ENCODE data around the gene NEO1.

NEO1 gene

GRCh38 chr15:73030122-73030679 lies 22.1 kb upstream of the NEO1 start:
- Histone ChIP-seq H3K27me3 (no peaks in the 10 kb centered on the region), H3K9me3 (no peaks in the 10 kb centered on the region), H3K27ac (no peak overlapping the region), H3K4me1 (no peaks in the 10 kb centered on the region), H3K4me3 (no peak overlapping the region), H3K36me3 (no peaks in the 10 kb centered on the region)
- no peak for TF ChIP-seq CTCF (IDR thresholded peaks at IDR 0.05)
- no peak for DNase-seq
- intact Hi-C loops (cut with DNase I; ENCODE audit: low total_unique reads): no loop called here

DNA sequence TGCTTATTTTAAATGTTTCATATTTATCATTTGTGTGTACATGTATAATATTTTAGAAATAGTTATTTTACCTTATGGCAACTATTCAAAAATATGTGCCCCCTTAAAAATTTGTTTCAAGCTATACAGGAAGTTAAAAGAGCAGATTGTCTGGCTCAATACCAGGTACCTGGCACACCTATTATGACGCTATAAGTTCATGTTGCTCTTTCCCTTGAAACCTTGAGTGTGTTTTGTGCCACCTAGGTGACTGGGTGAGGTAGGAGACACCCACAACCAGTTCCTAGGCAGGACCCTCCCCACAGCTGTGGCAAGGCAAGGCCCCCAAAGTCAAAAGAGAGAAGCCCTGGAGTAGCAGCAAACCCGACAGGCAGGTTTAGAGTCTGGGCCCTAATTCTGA lies 20.6 kb upstream of the NEO1 start:
- DNase-seq: no peak
- no peaks in the 10 kb centered on the region for H3K4me1 ChIP-seq
- no peaks in the 10 kb centered on the region for H3K36me3 ChIP-seq
- no peak for TF ChIP-seq CTCF (IDR thresholded peaks at IDR 0.05)
- intact Hi-C loops (cut with DNase I; ENCODE audit: low total_unique reads): no loop called here
- no peak overlapping the region for H3K4me3 ChIP-seq
- no peaks in the 10 kb centered on the region for H3K27me3 ChIP-seq
- H3K27ac ChIP-seq: no peak overlapping the region
- H3K9me3 ChIP-seq: no peaks in the 10 kb centered on the region

- no peak for TF ChIP-seq CTCF (IDR thresholded peaks at IDR 0.05)
- no peaks in the 10 kb centered on the region for H3K9me3 ChIP-seq
- no peak overlapping the region for H3K27ac ChIP-seq
- intact Hi-C loops (cut with DNase I; ENCODE audit: low total_unique reads): no loop called here
- H3K27me3 ChIP-seq: no peaks in the 10 kb centered on the region
- H3K36me3 ChIP-seq: no peaks in the 10 kb centered on the region
- H3K4me1 ChIP-seq: no peaks in the 10 kb centered on the region
- H3K4me3 ChIP-seq: no peak overlapping the region
- DNase-seq: no peak
Measured at GRCh38 chr15:73033611-73034010, 18.7 kb upstream of the NEO1 start.

DNA sequence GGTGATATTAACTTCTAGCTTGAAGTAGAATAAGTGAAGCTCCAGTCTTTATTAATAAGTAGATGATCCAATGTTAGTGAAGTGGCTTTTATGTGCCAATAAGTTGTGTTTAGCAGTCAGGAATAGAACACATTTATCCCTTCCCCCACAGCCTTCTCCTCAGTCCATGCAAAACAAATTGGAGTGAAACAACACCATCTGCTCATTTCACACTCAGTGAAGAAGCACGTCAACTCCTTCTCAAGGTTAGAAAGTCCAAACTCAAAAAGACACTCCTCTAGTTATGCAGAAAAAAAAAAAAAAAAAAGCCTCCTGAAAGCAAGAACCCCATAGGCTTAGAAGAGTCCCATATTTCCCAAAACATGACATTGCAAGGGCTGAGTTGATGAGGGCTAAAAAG lies 18.0 kb upstream of the NEO1 start:
- Histone ChIP-seq H3K9me3 (no peaks in the 10 kb centered on the region), H3K27me3 (no peaks in the 10 kb centered on the region), H3K36me3 (no peaks in the 10 kb centered on the region), H3K4me1 (no peaks in the 10 kb centered on the region), H3K27ac (no peak overlapping the region), H3K4me3 (no peak overlapping the region)
- no peak for DNase-seq
- intact Hi-C loops (cut with DNase I; ENCODE audit: low total_unique reads): no loop called here
- TF ChIP-seq CTCF (IDR thresholded peaks at IDR 0.05): no peak

DNA sequence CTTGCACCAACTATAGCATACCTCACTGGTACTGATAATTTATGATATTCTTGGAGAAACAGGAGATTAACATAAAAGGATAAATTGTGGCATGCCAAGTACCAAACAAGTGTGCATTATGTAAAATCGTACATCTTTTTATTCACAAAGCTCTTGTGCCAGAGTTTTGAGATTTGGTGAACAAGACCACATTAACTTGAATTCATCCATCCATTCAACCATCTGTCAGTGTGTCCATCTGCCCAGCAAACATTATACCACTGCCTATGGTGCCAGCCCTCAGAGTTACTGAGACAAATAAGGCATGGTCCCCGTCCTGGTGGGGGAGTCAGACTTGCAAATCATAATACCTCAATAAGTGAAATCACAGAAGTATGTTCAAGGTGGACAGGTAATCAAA lies 17.0 kb upstream of the NEO1 start:
- Histone ChIP-seq H3K4me3 (no peak overlapping the region), H3K27ac (no peak overlapping the region), H3K9me3 (no peaks in the 10 kb centered on the region), H3K36me3 (no peaks in the 10 kb centered on the region), H3K27me3 (no peaks in the 10 kb centered on the region), H3K4me1 (no peaks in the 10 kb centered on the region)
- no peak for DNase-seq
- intact Hi-C loops (cut with DNase I; ENCODE audit: low total_unique reads): no loop called here
- no peak for TF ChIP-seq CTCF (IDR thresholded peaks at IDR 0.05)

DNA sequence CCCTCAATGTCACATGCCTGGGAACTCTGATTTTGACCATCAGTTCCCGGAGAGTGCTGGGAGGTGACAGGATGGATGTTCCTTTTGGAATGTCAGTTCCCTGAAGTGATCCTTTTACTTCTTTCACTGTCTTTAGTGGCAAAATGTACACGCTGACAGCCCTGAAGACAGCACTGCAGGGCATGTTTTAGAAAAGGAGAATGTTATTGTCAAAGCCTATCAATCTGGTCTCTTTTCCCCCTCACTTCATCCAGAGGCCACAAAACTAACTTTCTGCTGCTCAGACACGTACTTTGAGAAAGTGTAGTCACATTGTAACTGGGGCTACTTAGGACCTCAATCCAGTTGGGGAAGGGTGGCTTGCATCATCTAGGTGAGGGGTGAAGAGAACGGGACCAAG lies 14.0 kb upstream of the NEO1 start:
- H3K27me3 ChIP-seq: no peaks in the 10 kb centered on the region
- TF ChIP-seq CTCF (IDR thresholded peaks at IDR 0.05): no peak
- H3K9me3 ChIP-seq: no peaks in the 10 kb centered on the region
- no peak overlapping the region for H3K4me3 ChIP-seq
- no peak for DNase-seq
- intact Hi-C loops (cut with DNase I; ENCODE audit: low total_unique reads): no loop called here
- no peak overlapping the region for H3K27ac ChIP-seq
- no peaks in the 10 kb centered on the region for H3K36me3 ChIP-seq
- no peaks in the 10 kb centered on the region for H3K4me1 ChIP-seq

All from tibial artery (tissue), 4 donors.